HCT116 (cell line): Measurements from ENCODE around the gene PCDHGC5. TPM values are rescaled to one million over a fixed set of nuclear protein-coding genes. Genes with fewer than 3 reads are reported as not detected.

Experiments
- ATAC-seq: fragments of 200-7000 bp; cut with Tn5 transposase; 2 replicates; pipeline ENCODE4 v1.9.1; 2020; ENCODE audit warnings: mild to moderate bottlenecking, moderate library complexity
- BruUV-seq: library from RNA; stranded (reverse); fragments of 400-500 nt; replicated peaks from 2 replicates; lab custom pipeline; 2021; lab: Mats Ljungman, UMichigan
- CTCF ChIA-PET: fragments of 300-600 bp; sonication (Branson Sonifier 250); formaldehyde crosslinking; loops from one replicate; lab custom pipeline; 2021; ENCODE audit warnings: antibody characterized with exemption; lab: Charles Lee
- POLR2A ChIA-PET: fragments of 300-600, 350-600 bp; sonication (Branson Sonifier 250); formaldehyde crosslinking; loops from one replicate; lab custom pipeline; 2021; ENCODE audit warnings: antibody characterized with exemption; lab: Charles Lee
- RAD21 ChIA-PET, 2 experiments: fragments of 300-600 bp; sonication (Branson Sonifier 250); formaldehyde crosslinking; loops; one replicate each; lab custom pipeline; 2023; ENCODE audit warnings: low total read pairs in 2 of 2; ENCODE audit not compliant: uncharacterized antibody in 2 of 2, unreplicated experiment in 2 of 2, low non-redundant PET in 1 of 2; lab: Charles Lee
- DNase-seq: peaks from one replicate; pipeline ENCODE4 v3.0.0-alpha.2; 2010; ENCODE audit warnings: low read depth, low spot score
- H2AFZ ChIP-seq: fragments of 200-600 bp; shearing (Covaris generic), sonication (generic); 2 replicates; pipeline ENCODE4 v1.6.1; 2017; ENCODE audit warnings: low read depth, mixed run types, mixed read lengths, antibody characterized with exemption, low read length; ENCODE audit not compliant: poor library complexity, severe bottlenecking
- H3K27ac ChIP-seq: 2 replicates; pipeline ENCODE4 v1.5.1; 2012; ENCODE audit warnings: low read depth, low read length
- H3K27me3 ChIP-seq: fragments of 200-600 bp; sonication (generic); 2 replicates; pipeline ENCODE4 v1.6.1; 2016; ENCODE audit warnings: mixed run types, low read length, mixed read lengths; ENCODE audit not compliant: insufficient read depth
- H3K36me3 ChIP-seq, 2 experiments: fragments of 200-500 bp in 1 of 2; fragments of 200-600 bp in 1 of 2; sonication (Bioruptor generic) in 1 of 2; sonication (generic) in 1 of 2; 2 replicates each; pipeline versions ENCODE4 v1.5.1 to v1.6.1; 2014 to 2016; ENCODE audit warnings: low read length in 2 of 2, inconsistent platforms in 1 of 2, mixed read lengths in 1 of 2, mixed run types in 1 of 2; ENCODE audit not compliant: insufficient read depth in 2 of 2, control insufficient read depth in 1 of 2
- H3K4me1 ChIP-seq, 2 experiments: fragments of 200-600 bp in 1 of 2; sonication (generic) in 1 of 2; 2 replicates each; pipeline versions ENCODE4 v1.5.1 to v1.6.1; 2012 to 2017; ENCODE audit warnings: low read length in 2 of 2, inconsistent platforms in 1 of 2, mild to moderate bottlenecking in 1 of 2, mixed read lengths in 1 of 2, mixed run types in 1 of 2, moderate library complexity in 1 of 2; ENCODE audit not compliant: insufficient read depth in 2 of 2, control insufficient read depth in 1 of 2
- H3K4me2 ChIP-seq: fragments of 200-600 bp; sonication (generic); 2 replicates; pipeline ENCODE4 v1.6.1; 2017; ENCODE audit warnings: mixed run types, low read length, mixed read lengths
- H3K4me3 ChIP-seq, 2 experiments: fragments of 200-600 bp in 1 of 2; sonication (generic) in 1 of 2; replicated peaks in 1 of 2; 2 replicates each; pipeline ENCODE4 v1.5.1; 2011 to 2016; ENCODE audit warnings: low read length in 2 of 2, control low read depth in 1 of 2, low read depth in 1 of 2, mild to moderate bottlenecking in 1 of 2, mixed read lengths in 1 of 2, mixed run types in 1 of 2
- H3K79me2 ChIP-seq: fragments of 200-600 bp; sonication (generic); 2 replicates; pipeline ENCODE4 v1.6.1; 2017; ENCODE audit warnings: mild to moderate bottlenecking, mixed run types, low read length, moderate library complexity, mixed read lengths; ENCODE audit not compliant: insufficient read depth
- H3K9ac ChIP-seq: fragments of 200-600 bp; sonication (generic); 2 replicates; pipeline ENCODE4 v1.6.1; 2016; ENCODE audit warnings: low read length, mixed read lengths
- H3K9me2 ChIP-seq: fragments of 200-600 bp; sonication (generic), shearing (Covaris generic); 2 replicates; pipeline ENCODE4 v1.6.1; 2017; ENCODE audit warnings: mixed run types, mild to moderate bottlenecking, moderate library complexity; ENCODE audit not compliant: insufficient read depth
- H3K9me3 ChIP-seq, 2 experiments: fragments of 200-500 bp in 1 of 2; fragments of 200-600 bp in 1 of 2; sonication (Bioruptor generic) in 1 of 2; sonication (generic) in 1 of 2; 2 replicates each; pipeline ENCODE4 v1.6.1; 2014 to 2017; ENCODE audit warnings: low read length in 2 of 2, mixed read lengths in 2 of 2, inconsistent platforms in 1 of 2, low read depth in 1 of 2, mild to moderate bottlenecking in 1 of 2, mixed run types in 1 of 2, moderate library complexity in 1 of 2; ENCODE audit not compliant: control insufficient read depth in 1 of 2, insufficient read depth in 1 of 2
- H4K20me1 ChIP-seq: fragments of 200-600 bp; sonication (generic), shearing (Covaris generic); 2 replicates; pipeline ENCODE4 v1.6.1; 2017; ENCODE audit warnings: mixed run types, mild to moderate bottlenecking, moderate library complexity; ENCODE audit not compliant: insufficient read depth
- CEBPB ChIP-seq: IDR thresholded peaks from 2 replicates; pipeline ENCODE4 v1.6.1; 2012; ENCODE audit warnings: low read depth
- EGR1 ChIP-seq: IDR thresholded peaks from 2 replicates; pipeline ENCODE4 v1.6.1; 2012; ENCODE audit warnings: low read depth
- ELF1 ChIP-seq: IDR thresholded peaks from 2 replicates; pipeline ENCODE4 v1.6.1; 2012; ENCODE audit warnings: low read depth, borderline replicate concordance
- EZH2phosphoT487 ChIP-seq: fragments of 200-600 bp; IDR thresholded peaks from 2 replicates; pipeline ENCODE4 v1.6.1; 2018; ENCODE audit warnings: antibody characterized with exemption, borderline replicate concordance
- FOSL1 ChIP-seq: IDR thresholded peaks from 2 replicates; pipeline ENCODE4 v1.6.1; 2012; ENCODE audit warnings: low read depth
- JUND ChIP-seq: IDR thresholded peaks from 2 replicates; pipeline ENCODE4 v1.6.1; 2012
- POLR2A ChIP-seq: IDR thresholded peaks from 2 replicates; pipeline ENCODE4 v1.7.0; 2011; ENCODE audit warnings: borderline replicate concordance; ENCODE audit not compliant: insufficient read depth, insufficient read length; ENCODE audit errors: extremely low read depth
- POLR2AphosphoS5 ChIP-seq: IDR thresholded peaks from 2 replicates; pipeline ENCODE4 v1.6.1; 2011; ENCODE audit warnings: mild to moderate bottlenecking, low read depth, low read length, moderate library complexity
- RAD21 ChIP-seq: IDR thresholded peaks from 2 replicates; pipeline ENCODE4 v1.6.1; 2012; ENCODE audit warnings: low read depth, mild to moderate bottlenecking
- SIN3A ChIP-seq: IDR thresholded peaks from 2 replicates; pipeline ENCODE4 v1.6.1; 2012; ENCODE audit warnings: low read depth
- SP1 ChIP-seq: IDR thresholded peaks from 2 replicates; pipeline ENCODE4 v1.6.1; 2012; ENCODE audit warnings: low read depth
- SRF ChIP-seq: IDR thresholded peaks from 2 replicates; pipeline ENCODE4 v1.6.1; 2012; ENCODE audit warnings: low read depth
- TCF7L2 ChIP-seq: IDR thresholded peaks from 2 replicates; pipeline ENCODE4 v1.7.0; 2011; ENCODE audit warnings: borderline replicate concordance, inconsistent platforms; ENCODE audit not compliant: insufficient read depth, insufficient read length; ENCODE audit errors: extremely low read depth
- YY1 ChIP-seq: IDR thresholded peaks from 2 replicates; pipeline ENCODE4 v1.6.1; 2011; ENCODE audit warnings: low read length, low read depth, moderate library complexity, mild to moderate bottlenecking; ENCODE audit not compliant: insufficient replicate concordance; ENCODE audit errors: extremely low read depth
- ZFX ChIP-seq: fragments of 450-650 bp; IDR thresholded peaks from 2 replicates; pipeline ENCODE4 v1.6.1; 2017
- ZNF274 ChIP-seq: fragments of 200-500 bp; sonication (Bioruptor generic); IDR thresholded peaks from 2 replicates; pipeline ENCODE4 v1.6.1; 2014; ENCODE audit warnings: mild to moderate bottlenecking, low read depth, low read length, inconsistent platforms
- intact Hi-C: fragments of 100-400 bp; cut with micrococcal nuclease; formaldehyde crosslinking; loops from 2 replicates; pipeline ENCODE4 v1.10.0; 2022
- total RNA-seq: library from RNA; stranded (reverse); gene quantifications from one replicate; pipeline ENCODE4 v1.2.1, GENCODE V29; 2021; ENCODE audit not compliant: unreplicated experiment
- TF ChIP-seq, protein P1 (sequence below): IDR thresholded peaks from 2 replicates; pipeline ENCODE4 v1.6.1; 2012
- TF ChIP-seq, protein P2 (sequence below), 3 experiments: fragments of 200-600 bp in 1 of 3; sonication (generic) in 1 of 3; IDR thresholded peaks in 2 of 3; conservative IDR thresholded peaks in 1 of 3; 2 replicates each; pipeline ENCODE4 v1.5.1; 2012 to 2017; ENCODE audit warnings: low read depth in 2 of 3, low read length in 2 of 3, antibody characterized with exemption in 1 of 3, borderline replicate concordance in 1 of 3, control low read depth in 1 of 3, mild to moderate bottlenecking in 1 of 3, mixed read lengths in 1 of 3, mixed run types in 1 of 3, moderate library complexity in 1 of 3; ENCODE audit not compliant: insufficient read depth in 1 of 3
- TF ChIP-seq, protein P3 (sequence below): IDR thresholded peaks from 2 replicates; pipeline ENCODE4 v1.6.1; 2012

PCDHGC5 gene
- total RNA-seq, 1 experiment from 2014 or later: not detected

DNA sequence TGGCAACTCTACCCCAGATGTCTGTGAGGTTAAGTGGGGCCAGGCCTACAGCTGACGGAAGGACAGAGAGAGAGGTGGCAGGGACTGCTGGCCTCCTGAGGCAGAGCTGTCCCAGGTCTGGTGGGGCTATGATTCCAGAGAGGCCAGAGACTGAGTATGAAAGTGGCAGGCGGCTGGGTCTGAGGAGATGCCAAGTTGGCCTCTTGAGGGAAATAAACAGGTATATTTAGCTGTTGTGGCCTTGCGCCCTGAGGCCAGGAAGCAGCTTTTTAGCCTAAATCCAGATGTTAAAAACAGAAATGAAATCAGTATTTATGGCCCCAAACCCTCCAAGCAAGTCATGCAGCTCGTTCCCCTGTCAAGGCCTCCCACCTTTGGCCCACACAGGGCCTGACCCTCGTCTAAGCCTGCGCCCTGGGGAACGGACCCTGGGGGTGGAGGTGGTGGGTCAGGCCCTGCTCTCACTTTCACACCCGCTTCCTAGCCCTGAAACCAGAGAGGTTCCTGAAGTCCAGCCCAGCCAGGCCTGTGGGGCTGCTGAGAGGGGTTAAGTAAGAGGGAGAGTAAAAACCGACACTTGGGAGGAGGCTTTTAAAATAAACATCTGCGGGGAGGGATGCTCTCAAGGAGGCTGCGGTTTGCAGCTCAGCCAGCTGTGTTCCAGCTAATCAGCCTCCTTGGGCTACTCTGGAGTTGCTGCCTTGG is 18.7 kb downstream of the PCDHGC5 start:
- ATAC-seq (no peak), DNase-seq (no peak)
- Histone ChIP-seq H3K9me3 (no peaks in the 10 kb centered on the region), H3K9ac (no peak overlapping the region), H3K9me2 (no peaks in the 10 kb centered on the region)
- intact Hi-C loops: no loop called here
- POLR2A ChIA-PET: interaction anchor here (1.1 kb wide), 1 partner anchor 14 kb away, joined by 3 read pairs; no protein-coding TSS in a partner anchor
- TF ChIP-seq SRF (no peak), FOSL1 (no peak), SP1 (no peak)
- TF ChIP-seq, all 23 proteins: peak for 0
- Histone ChIP-seq H3K4me3 (no peak overlapping the region), H3K27me3 (no peaks in the 10 kb centered on the region), H3K4me2 (no peak overlapping the region), H3K36me3 (no peaks in the 10 kb centered on the region), H4K20me1 (no peaks in the 10 kb centered on the region), H3K27ac (no peak overlapping the region), H3K79me2 (no peaks in the 10 kb centered on the region), H2AFZ (no peak overlapping the region), H3K4me1 (no peaks in the 10 kb centered on the region)
- BruUV-seq: no TSS peak
- ChIA-PET RAD21 (no interaction called here), CTCF (interaction anchor here (1.5 to 1.7 kb wide), 2 partner anchors 13 to 56 kb away, joined by 4 read pairs; no protein-coding TSS in a partner anchor)

DNA sequence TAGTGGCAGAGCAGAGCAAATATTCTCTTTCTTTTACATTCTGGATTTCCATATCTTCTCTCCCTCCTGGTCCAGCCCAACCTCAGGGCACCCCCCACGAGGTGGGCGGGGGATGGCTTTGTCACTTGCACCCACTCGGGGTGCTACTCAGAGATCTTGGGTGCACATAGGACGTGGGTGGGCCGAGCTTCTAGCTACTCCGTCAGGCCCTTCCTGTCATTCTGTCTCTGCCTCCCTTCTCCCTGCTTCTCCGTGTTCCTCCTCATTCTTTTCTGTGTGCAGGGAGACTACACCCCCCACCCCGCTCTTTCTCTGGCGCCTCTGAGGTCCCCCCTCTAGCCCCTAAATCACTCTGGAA is 19.5 kb downstream of the PCDHGC5 start:
- CTCF ChIA-PET: interaction anchor here (1.4 to 1.7 kb wide), 2 partner anchors 55 to 95 kb away, joined by 3 to 4 read pairs; partner anchors contain the start of gene PCDHGA10

More for the DNA sequence above, 19.5 kb downstream of the PCDHGC5 start:
- intact Hi-C loops: no loop called here
- Histone ChIP-seq H3K4me2 (no peak overlapping the region), H3K27me3 (no peaks in the 10 kb centered on the region), H3K9me2 (no peaks in the 10 kb centered on the region), H3K4me3 (no peak overlapping the region), H3K79me2 (no peaks in the 10 kb centered on the region), H3K9me3 (no peaks in the 10 kb centered on the region), H3K36me3 (no peaks in the 10 kb centered on the region), H4K20me1 (no peaks in the 10 kb centered on the region), H3K4me1 (no peaks in the 10 kb centered on the region), H2AFZ (no peak overlapping the region), H3K9ac (no peak overlapping the region), H3K27ac (no peak overlapping the region)
- BruUV-seq: no TSS peak
- DNase-seq: no peak
- ATAC-seq: no peak
- ChIA-PET RAD21 (no interaction called here), POLR2A (no interaction called here)
- no peak for TF ChIP-seq ZFX
- no peak for TF ChIP-seq POLR2A
- TF ChIP-seq ZNF274: no peak
- TF ChIP-seq CEBPB: no peak
- TF ChIP-seq POLR2AphosphoS5: no peak
- TF ChIP-seq FOSL1: no peak
- no peak for TF ChIP-seq ELF1
- no peak for TF ChIP-seq JUND
- TF ChIP-seq, protein P1, sequence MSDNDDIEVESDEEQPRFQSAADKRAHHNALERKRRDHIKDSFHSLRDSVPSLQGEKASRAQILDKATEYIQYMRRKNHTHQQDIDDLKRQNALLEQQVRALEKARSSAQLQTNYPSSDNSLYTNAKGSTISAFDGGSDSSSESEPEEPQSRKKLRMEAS: no peak
- TF ChIP-seq TCF7L2: no peak
- no peak for TF ChIP-seq SRF
- TF ChIP-seq EGR1: no peak
- TF ChIP-seq YY1: no peak
- no peak for TF ChIP-seq RAD21
- TF ChIP-seq, protein P2, sequence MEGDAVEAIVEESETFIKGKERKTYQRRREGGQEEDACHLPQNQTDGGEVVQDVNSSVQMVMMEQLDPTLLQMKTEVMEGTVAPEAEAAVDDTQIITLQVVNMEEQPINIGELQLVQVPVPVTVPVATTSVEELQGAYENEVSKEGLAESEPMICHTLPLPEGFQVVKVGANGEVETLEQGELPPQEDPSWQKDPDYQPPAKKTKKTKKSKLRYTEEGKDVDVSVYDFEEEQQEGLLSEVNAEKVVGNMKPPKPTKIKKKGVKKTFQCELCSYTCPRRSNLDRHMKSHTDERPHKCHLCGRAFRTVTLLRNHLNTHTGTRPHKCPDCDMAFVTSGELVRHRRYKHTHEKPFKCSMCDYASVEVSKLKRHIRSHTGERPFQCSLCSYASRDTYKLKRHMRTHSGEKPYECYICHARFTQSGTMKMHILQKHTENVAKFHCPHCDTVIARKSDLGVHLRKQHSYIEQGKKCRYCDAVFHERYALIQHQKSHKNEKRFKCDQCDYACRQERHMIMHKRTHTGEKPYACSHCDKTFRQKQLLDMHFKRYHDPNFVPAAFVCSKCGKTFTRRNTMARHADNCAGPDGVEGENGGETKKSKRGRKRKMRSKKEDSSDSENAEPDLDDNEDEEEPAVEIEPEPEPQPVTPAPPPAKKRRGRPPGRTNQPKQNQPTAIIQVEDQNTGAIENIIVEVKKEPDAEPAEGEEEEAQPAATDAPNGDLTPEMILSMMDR (IDR thresholded peaks at IDR 0.05 in 2 of 3, conservative IDR thresholded peaks at IDR 0.05 in 1 of 3; ENCODE audit: borderline replicate concordance in 1 of 3, insufficient read depth in 1 of 3, low read depth in 2 of 3, low read length in 2 of 3): no peak
- TF ChIP-seq EZH2phosphoT487: no peak
- TF ChIP-seq SIN3A: no peak
- TF ChIP-seq, protein P3, sequence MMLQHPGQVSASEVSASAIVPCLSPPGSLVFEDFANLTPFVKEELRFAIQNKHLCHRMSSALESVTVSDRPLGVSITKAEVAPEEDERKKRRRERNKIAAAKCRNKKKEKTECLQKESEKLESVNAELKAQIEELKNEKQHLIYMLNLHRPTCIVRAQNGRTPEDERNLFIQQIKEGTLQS: no peak
